HG03060 (cell line): ENCODE data around the gene KANSL1.
"Not testable (repeated sequence)": the region's sequence is repeated elsewhere in the genome, so short reads cannot be mapped to it uniquely, and the experiment has no call there.

Experiments used
- ATAC-seq: cut with Tn5 transposase; IDR thresholded peaks from one replicate; pipeline ENCODE4 v1.9.1; 2021; ENCODE audit warnings: low read depth, moderate number of reproducible peaks; ENCODE audit not compliant: unreplicated experiment

KANSL1 gene

GRCh38 chr17:46026166-46027047 is 166.8 kb downstream of the KANSL1 start:
- ATAC-seq = no peak

- ATAC-seq = no peak
Observed at GRCh38 chr17:46025510-46026165, 167.6 kb downstream of the KANSL1 start.

GRCh38 chr17:46025060-46025459 is 168.2 kb downstream of the KANSL1 start:
- no peak for ATAC-seq

- ATAC-seq = no peak
Observed at GRCh38 chr17:46024590-46024989, 168.6 kb downstream of the KANSL1 start.

- ATAC-seq = no peak
Observed at GRCh38 chr17:46023783-46024388, 169.3 kb downstream of the KANSL1 start.

- ATAC-seq = not testable (repeated sequence)
Observed at GRCh38 chr17:46023366-46023765, 169.9 kb downstream of the KANSL1 start.

GRCh38 chr17:46020998-46021397 is 172.2 kb downstream of the KANSL1 start:
- no peak for ATAC-seq

- no peak for ATAC-seq
Observed at GRCh38 chr17:46020023-46020761, 173.0 kb downstream of the KANSL1 start.

GRCh38 chr17:46019408-46019925 is 173.8 kb downstream of the KANSL1 start:
- not testable (repeated sequence) for ATAC-seq

- no peak for ATAC-seq
Observed at GRCh38 chr17:46013502-46014165, 179.6 kb downstream of the KANSL1 start.

GRCh38 chr17:46013127-46013501 is 180.1 kb downstream of the KANSL1 start:
- no peak for ATAC-seq

- no peak for ATAC-seq
Observed at GRCh38 chr17:46012506-46013079, 180.6 kb downstream of the KANSL1 start.

- no peak for ATAC-seq
Observed at GRCh38 chr17:46011711-46012505, 181.3 kb downstream of the KANSL1 start.

GRCh38 chr17:46010597-46011186 is 182.5 kb downstream of the KANSL1 start:
- no peak for ATAC-seq

GRCh38 chr17:46009681-46010596 is 183.3 kb downstream of the KANSL1 start:
- no peak for ATAC-seq

GRCh38 chr17:46008591-46008990 is 184.6 kb downstream of the KANSL1 start:
- ATAC-seq = no peak

- ATAC-seq = no peak
Observed at GRCh38 chr17:46007461-46007965, 185.7 kb downstream of the KANSL1 start.
